NCI-H187 treated with DMSO at 0.1 percent for 48 hours (cell line): ENCODE results near the gene ELMOD1.

ENCODE experiments used
- DNase-seq: peaks from one replicate; lab custom pipeline; 2025; lab: John Stamatoyannopoulos, UW

Gene ELMOD1

GRCh38 chr11:107646783-107647182, 55.8 kb downstream of the ELMOD1 start:
- DNase-seq = no peak

- DNase-seq = no peak
Measured at GRCh38 chr11:107648242-107648641, 57.3 kb downstream of the ELMOD1 start.

- DNase-seq = no peak
Measured at GRCh38 chr11:107651672-107652071, 60.7 kb downstream of the ELMOD1 start.

- DNase-seq = no peak
Measured at GRCh38 chr11:107653076-107653475, 62.1 kb downstream of the ELMOD1 start.

- no peak for DNase-seq
Measured at GRCh38 chr11:107655602-107656001, 64.7 kb downstream of the ELMOD1 start.

- DNase-seq = no peak
Measured at GRCh38 chr11:107659310-107659709, 68.4 kb downstream of the ELMOD1 start.

GRCh38 chr11:107660066-107660465, 69.1 kb downstream of the ELMOD1 start:
- DNase-seq = no peak

GRCh38 chr11:107661656-107662055, 70.7 kb downstream of the ELMOD1 start:
- no peak for DNase-seq

- no peak for DNase-seq
Measured at GRCh38 chr11:107665018-107665417, 74.1 kb downstream of the ELMOD1 start.

- no peak for DNase-seq
Measured at GRCh38 chr11:107666911-107667613, 76.1 kb downstream of the ELMOD1 start.

- DNase-seq = no peak
Measured at GRCh38 chr11:107669191-107669740, 78.3 kb downstream of the ELMOD1 start.

- no peak for DNase-seq
Measured at GRCh38 chr11:107669893-107670601, 79.1 kb downstream of the ELMOD1 start.

- no peak for DNase-seq
Measured at GRCh38 chr11:107675902-107676301, 85.0 kb downstream of the ELMOD1 start.

- DNase-seq = no peak
Measured at GRCh38 chr11:107676336-107677057, 85.5 kb downstream of the ELMOD1 start.

- no peak for DNase-seq
Measured at GRCh38 chr11:107677924-107678631, 87.1 kb downstream of the ELMOD1 start.

- no peak for DNase-seq
Measured at GRCh38 chr11:107678632-107678971, 87.7 kb downstream of the ELMOD1 start.

GRCh38 chr11:107679255-107680024, 88.5 kb downstream of the ELMOD1 start:
- DNase-seq = no peak

- no peak for DNase-seq
Measured at GRCh38 chr11:107682171-107682570, 91.2 kb downstream of the ELMOD1 start.

GRCh38 chr11:107682572-107682971, 91.6 kb downstream of the ELMOD1 start:
- DNase-seq = no peak

GRCh38 chr11:107683061-107683460, 92.1 kb downstream of the ELMOD1 start:
- no peak for DNase-seq

GRCh38 chr11:107683807-107684206, 92.9 kb downstream of the ELMOD1 start:
- no peak for DNase-seq
